Measurements from ENCODE around the gene MPRIP.

Gene MPRIP

GRCh38 chr17:17141860-17142552, 99.7 kb downstream of the MPRIP start:
- POLR2A ChIA-PET = interaction anchor here (0.7 kb wide), 1 partner anchor 10 kb away, joined by 3 read pairs; no protein-coding TSS in a partner anchor
- DNase-seq (ENCODE audit: low read depth, low spot score) = no peak
- TF ChIP-seq, protein P1, sequence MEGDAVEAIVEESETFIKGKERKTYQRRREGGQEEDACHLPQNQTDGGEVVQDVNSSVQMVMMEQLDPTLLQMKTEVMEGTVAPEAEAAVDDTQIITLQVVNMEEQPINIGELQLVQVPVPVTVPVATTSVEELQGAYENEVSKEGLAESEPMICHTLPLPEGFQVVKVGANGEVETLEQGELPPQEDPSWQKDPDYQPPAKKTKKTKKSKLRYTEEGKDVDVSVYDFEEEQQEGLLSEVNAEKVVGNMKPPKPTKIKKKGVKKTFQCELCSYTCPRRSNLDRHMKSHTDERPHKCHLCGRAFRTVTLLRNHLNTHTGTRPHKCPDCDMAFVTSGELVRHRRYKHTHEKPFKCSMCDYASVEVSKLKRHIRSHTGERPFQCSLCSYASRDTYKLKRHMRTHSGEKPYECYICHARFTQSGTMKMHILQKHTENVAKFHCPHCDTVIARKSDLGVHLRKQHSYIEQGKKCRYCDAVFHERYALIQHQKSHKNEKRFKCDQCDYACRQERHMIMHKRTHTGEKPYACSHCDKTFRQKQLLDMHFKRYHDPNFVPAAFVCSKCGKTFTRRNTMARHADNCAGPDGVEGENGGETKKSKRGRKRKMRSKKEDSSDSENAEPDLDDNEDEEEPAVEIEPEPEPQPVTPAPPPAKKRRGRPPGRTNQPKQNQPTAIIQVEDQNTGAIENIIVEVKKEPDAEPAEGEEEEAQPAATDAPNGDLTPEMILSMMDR (IDR thresholded peaks at IDR 0.05; ENCODE audit: insufficient read depth, low read length, missing control alignments) = peak; percentile 84
- CTCF ChIA-PET = interaction anchor here (0.6 to 4.2 kb wide), 24 partner anchors 8 to 174 kb away, joined by 3 to 31 read pairs (median 5); no protein-coding TSS in a partner anchor
- H3K4me3 ChIP-seq (ENCODE audit: low read depth, low read length) = no peak overlapping the region

- no peak overlapping the region for H3K4me3 ChIP-seq (ENCODE audit: low read depth, low read length)
- no peak for DNase-seq (ENCODE audit: low read depth, low spot score)
- CTCF ChIA-PET = interaction anchor here (0.6 to 4.2 kb wide), 21 partner anchors 7 to 173 kb away, joined by 3 to 31 read pairs (median 5); no protein-coding TSS in a partner anchor
- TF ChIP-seq, protein P1 (IDR thresholded peaks at IDR 0.05; ENCODE audit: insufficient read depth, low read length, missing control alignments) = no peak
- POLR2A ChIA-PET = interaction anchor here (0.7 kb wide), 1 partner anchor 9 kb away, joined by 3 read pairs; no protein-coding TSS in a partner anchor
These were observed 100.3 kb downstream of the MPRIP start for GRCh38 chr17:17142556-17142955.

DNA sequence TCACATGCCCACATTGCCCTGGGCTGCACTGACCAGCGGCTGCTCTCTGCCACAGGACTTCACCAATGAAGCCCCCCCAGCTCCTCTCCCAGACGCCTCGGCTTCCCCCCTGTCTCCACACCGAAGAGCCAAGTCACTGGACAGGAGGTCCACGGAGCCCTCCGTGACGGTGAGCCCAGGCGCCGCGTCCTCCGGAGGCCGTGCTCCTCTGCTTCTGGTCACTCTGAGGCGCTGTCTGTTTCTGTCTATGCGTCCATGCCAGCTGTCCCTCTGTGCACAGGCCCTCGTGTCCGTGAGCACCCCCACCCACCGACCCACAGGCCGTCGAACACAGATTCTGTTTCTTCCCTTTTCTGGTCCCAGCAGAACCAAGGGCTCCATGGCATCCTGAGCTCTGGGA, 101.2 kb downstream of the MPRIP start:
- no peak for DNase-seq (ENCODE audit: low read depth, low spot score)
- TF ChIP-seq, protein P1 (IDR thresholded peaks at IDR 0.05; ENCODE audit: insufficient read depth, low read length, missing control alignments) = no peak
- H3K4me3 ChIP-seq (ENCODE audit: low read depth, low read length) = no peak overlapping the region
- ChIA-PET POLR2A (no interaction called here), CTCF (interaction anchor here (1.0 to 4.2 kb wide), 10 partner anchors 8 to 147 kb away, joined by 3 to 31 read pairs (median 8); no protein-coding TSS in a partner anchor)

GRCh38 chr17:17144061-17144460, 101.8 kb downstream of the MPRIP start:
- CTCF ChIA-PET = interaction anchor here (1.0 to 4.2 kb wide), 6 partner anchors 9 to 148 kb away, joined by 3 to 26 read pairs (median 4); no protein-coding TSS in a partner anchor
- POLR2A ChIA-PET = no interaction called here
- TF ChIP-seq, protein P1 (IDR thresholded peaks at IDR 0.05; ENCODE audit: insufficient read depth, low read length, missing control alignments) = no peak
- H3K4me3 ChIP-seq (ENCODE audit: low read depth, low read length) = no peak overlapping the region
- DNase-seq (ENCODE audit: low read depth, low spot score) = no peak

GRCh38 chr17:17144916-17145665, 102.8 kb downstream of the MPRIP start:
- no peak overlapping the region for H3K4me3 ChIP-seq (ENCODE audit: low read depth, low read length)
- TF ChIP-seq, protein P1 (IDR thresholded peaks at IDR 0.05; ENCODE audit: insufficient read depth, low read length, missing control alignments) = no peak
- CTCF ChIA-PET = no interaction called here
- DNase-seq (ENCODE audit: low read depth, low spot score) = no peak
- POLR2A ChIA-PET = no interaction called here

All from AG04449 (cell line).